Activated CD4-positive, CD25-positive, alpha-beta regulatory T cell (primary cell): ENCODE measurements around the gene TSPAN18.

Experiments
- DNase-seq, 4 experiments: peaks; one replicate each; lab custom pipeline; 2025; lab: John Stamatoyannopoulos, UW

The TSPAN18 gene

DNA sequence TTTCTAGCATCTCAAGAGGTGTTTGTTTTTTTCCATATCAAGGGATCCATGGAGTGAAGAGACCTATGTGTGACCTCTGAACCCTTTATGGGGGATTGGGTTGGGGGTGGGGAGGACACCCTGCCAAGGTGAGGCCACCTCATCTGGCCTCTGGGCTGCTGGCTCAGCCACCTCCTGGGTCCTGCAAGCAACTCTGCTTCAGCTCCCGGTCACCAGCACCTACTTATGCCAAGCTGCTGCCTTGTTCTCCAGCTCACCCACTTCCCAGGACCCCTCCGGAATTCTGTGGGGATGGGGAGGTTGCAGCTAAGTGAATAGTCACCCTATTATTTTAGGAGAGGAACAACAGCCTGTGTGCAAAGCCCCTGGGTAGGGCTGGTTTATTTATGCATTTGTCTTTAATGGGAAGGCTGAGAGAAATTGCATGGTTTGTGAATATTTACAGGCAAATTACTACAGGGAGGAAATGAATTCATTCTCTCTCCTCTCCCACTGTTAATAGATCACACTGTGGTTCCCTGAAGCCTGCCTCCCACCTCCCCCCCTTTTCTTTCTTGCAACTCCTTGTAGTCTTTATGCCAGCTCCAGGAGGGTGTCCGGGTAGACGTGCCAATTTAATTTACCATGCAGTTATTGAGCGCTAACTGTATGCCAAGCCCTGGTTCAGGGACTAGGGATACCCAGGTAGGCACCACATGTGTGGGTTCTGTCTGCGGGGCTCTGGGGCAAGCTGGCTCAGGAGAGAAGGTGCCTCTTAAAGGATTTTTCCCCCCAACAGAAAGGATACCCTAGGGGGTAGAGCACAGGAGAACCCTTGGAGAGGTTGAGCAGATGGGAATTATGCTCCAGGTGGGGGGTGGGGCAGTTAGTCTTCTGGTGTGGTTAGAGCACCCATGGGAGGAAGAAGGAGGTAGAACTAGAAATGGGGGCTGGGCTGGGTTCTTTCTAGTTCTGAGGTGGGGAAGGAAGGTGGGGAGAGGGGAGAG is 50.7 kb downstream of the TSPAN18 start:
- DNase-seq: no peak

DNA sequence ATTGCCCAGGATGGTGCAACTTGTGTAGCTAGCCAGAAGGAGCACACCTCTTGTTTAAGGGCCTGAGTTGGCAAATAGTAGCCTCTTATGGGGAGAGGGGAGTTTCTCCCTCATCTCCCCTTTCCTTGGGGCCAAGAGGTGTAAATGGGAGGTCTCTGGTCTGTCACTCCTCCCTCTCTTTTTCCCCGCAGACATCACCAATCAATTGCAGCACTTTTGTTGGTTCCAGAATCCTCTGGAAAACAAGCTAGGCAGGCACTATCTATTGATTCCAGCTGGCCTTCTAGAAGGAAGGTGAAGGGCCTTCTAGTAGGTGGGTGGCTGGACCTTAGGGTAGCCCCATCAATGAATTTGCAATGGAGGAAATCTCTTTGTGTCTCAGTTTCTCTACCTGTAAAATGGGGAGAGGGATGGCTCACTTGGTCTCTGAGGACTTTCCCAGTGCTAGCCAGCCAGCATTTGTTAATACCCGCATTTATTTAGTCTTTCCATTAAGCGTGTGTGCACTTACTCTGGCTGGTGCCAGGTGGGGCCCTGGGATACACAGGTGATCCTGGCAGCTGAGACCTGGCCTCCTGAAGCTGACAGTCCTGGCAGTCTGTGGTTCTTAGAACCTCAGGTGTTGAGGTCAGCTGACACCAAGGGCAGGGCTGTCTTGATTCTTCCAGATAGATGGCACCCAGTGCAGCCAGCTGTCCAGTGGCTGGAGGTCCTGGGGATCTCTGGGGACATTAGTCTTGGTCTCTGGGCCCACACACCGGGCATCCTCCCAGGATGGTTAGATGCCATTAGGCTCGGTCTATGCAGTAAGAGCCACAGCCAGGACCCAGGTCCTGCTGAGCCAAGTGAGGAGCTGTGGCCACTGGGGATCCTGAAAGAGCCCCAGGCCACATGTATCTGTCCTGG is 51.7 kb downstream of the TSPAN18 start:
- no peak for DNase-seq

DNA sequence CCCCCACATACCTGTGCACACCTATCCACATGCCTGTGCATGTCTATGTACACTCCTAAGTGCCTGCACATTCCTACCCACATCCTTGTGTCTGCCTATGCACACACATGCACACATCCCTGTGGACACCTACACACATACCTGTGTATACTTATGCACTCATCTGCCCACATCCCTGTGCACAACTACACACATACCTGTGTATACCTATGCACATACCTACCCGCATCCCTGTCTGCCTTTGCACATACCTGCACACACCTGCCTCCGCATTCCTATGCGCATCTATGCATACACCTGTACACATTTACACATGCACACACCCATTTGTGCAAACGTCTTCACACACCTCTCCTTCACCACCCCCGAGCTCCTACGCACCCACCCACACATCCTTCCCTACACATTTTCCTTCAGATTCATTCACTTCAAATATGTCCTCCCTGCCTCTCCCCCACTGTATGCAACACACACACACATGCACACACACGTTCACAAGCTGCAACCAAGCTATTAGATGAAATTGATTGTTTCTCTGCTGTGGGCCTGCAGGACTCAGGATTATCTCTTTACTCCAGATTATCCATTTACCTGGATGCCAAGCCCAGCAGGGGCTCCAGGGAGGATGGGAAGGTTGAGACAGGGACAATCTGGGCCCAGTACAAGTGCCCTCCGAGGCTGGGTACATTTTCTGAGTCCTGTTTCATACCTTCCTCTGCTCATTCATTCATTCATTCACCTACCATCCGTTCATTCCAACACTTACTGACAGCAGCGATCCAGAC is 53.2 kb downstream of the TSPAN18 start:
- no peak for DNase-seq

DNA sequence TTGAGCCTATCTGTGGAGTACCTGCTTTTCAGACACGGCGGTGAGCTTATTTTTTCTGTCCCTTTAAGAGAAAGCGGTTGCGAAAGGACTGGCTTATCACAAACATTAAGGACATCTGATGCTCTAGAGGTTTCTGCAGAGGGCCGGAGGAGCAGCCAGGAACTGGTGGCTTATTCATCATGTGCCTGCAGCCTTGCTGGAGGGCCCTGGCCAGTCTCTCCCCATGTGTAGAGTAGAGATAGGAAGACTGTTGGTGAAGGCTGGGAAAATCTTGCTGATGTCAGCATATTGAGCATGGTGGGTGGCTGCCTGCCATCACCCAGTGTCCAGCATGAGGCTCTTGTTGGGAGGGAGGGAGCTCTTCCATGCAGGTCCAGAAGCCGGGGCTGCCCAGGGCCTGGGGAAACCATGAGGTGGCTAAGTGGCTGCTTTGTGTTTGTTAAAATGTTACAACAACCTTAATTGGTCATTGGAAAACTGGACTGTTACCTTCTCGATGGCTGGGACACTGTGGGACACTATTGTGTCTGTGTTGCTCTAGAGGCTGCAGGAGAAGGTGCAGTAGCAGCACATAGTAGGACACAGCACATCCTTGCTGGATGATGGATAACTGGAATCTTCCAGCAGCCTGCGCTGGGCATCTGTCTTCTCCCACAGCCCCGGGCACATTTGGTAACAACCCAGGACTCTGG is 54.3 kb downstream of the TSPAN18 start:
- DNase-seq: no peak

DNA sequence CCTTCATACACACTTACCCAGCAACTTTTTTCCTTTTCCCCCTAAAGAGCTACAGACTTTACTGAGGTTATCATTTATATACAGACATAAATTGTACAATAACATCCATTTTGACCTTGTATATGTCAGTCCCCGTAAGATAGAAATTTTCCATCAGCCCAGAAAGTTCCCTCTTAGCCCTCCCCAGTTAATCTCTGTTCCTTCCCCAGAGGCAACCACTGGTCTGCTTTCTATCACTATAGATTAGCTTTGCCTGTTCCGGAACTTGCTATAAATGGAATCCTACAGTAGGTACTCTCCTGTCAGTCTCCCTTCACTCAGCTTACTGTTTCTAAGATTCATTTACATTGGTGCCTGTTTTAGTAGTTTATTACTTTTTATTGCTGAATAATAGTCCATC is 54.9 kb downstream of the TSPAN18 start:
- no peak for DNase-seq

DNA sequence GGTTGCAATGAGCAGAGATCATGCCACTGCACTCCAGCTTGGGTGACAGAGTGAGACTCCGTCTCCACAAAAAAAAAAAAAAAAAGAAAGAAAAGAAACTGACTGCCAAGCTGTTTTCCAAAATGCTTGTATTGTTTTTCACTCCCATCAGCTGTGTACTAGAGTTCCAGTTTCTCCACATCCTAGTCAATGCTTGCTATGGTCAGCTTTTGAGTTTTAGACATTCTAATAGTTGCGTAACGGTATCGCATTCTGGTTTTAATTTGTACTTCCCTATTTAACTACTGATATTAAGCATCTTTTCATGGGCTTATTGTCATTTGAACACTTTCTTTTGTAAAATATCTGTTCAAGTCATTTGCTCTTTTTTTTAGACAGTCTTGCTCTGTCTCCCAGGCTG is 55.7 kb downstream of the TSPAN18 start:
- DNase-seq: no peak

DNA sequence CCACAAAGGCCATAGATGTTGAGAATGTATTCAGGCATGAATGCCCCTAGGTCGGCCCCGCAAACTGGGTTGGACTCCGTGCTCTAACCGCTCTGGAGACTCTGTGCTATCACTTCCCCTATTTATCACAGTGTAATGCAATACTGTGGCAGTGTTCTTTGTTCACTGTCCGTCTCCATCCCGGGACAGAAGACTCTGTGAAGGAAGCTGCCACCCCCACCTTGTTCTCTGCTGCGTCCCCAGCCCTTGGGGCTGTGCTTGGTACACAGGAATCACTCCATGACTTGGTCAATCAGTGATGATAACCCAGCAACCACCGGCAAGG is 57.6 kb downstream of the TSPAN18 start:
- no peak for DNase-seq

DNA sequence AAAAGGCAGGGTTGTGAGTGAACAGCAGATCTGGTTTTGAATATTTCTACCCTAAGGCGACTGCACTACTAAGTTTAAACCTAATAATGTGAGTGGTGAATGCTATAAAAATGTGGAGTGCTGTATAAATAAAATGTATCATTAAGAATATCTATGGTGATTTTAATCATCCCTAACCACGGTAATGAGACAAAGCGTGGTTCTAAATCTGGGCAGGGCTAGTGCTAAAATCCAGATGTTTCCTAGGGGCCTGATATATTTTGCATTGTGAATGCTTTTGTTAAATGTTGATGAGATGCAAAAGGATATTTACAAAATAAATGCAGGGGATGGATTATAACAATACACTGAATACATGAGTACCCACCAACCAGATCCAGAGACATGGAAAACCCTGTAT is 58.1 kb downstream of the TSPAN18 start:
- DNase-seq: no peak

DNA sequence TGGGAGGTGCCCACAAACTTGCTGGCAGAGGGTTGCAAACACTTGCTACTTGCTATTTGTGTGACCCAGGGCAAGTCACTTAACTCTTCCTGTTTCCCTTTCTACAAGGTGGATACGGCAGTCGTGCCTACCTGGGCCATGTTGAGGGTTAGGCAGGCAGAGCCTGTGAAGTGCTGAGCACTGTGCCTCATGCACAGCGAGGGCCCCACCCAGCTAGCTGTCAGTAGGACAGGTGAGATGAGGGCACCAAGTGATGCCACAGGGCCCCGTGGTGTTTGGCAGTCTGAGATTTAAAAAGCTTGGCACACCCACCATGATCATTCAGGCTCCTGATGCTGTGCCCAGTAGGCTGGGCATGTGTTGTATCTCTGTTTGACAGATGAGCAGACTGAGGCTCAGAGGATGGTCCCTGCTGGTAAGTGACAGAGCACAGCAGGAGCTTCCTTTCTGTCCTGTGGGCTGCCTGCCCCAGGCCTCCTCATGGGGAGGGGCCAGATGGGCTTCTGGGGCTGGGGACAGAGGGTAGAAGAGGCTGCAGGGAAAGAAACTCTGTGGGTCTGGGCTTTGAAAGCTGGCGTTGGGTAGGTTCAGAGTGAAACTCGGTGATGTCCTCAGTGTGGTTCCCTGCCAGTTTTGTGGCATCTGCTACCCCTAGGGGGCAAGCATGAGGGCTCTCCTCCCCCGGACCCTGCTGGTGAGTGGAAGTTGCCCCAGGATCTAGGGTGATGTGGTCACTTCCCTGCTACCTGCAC is 59.3 kb downstream of the TSPAN18 start:
- DNase-seq: no peak

DNA sequence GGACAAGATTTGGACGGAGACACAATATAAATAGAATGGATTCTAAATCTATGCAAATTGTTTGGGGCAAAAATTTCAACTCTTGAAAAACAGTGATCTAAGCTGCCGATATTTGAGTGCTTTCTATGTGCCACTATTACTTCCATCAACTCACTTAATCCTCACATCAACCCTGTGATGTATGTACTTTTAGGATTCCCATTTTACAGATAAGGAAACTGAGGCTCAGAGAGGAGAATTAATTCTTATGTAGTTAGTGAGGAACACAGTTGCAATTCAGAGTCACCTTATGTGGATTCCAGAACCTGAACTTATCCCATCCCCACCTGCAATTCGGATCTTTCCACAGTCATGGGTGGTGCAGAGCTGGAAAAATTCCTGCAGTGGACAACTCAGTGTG is 60.3 kb downstream of the TSPAN18 start:
- no peak for DNase-seq

DNA sequence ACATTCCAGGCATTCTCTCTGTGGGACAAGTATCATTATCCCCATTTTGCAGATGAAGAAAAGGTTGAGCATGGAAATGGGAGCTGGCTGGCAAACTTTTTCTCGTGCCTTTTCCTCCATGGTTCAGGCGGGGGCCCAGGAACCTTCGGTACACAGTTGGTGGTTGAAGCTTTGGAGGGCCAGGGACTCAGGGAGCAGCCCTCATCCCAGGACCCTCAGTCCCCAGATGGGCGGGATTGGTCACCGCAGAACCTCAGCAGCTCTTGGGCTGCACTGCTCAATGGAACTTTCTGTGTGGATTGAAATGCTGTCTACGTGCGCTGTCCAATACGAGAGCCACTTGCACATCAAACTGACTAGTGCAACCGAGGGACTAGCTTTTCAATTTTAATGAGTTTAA is 61.2 kb downstream of the TSPAN18 start:
- no peak for DNase-seq

DNA sequence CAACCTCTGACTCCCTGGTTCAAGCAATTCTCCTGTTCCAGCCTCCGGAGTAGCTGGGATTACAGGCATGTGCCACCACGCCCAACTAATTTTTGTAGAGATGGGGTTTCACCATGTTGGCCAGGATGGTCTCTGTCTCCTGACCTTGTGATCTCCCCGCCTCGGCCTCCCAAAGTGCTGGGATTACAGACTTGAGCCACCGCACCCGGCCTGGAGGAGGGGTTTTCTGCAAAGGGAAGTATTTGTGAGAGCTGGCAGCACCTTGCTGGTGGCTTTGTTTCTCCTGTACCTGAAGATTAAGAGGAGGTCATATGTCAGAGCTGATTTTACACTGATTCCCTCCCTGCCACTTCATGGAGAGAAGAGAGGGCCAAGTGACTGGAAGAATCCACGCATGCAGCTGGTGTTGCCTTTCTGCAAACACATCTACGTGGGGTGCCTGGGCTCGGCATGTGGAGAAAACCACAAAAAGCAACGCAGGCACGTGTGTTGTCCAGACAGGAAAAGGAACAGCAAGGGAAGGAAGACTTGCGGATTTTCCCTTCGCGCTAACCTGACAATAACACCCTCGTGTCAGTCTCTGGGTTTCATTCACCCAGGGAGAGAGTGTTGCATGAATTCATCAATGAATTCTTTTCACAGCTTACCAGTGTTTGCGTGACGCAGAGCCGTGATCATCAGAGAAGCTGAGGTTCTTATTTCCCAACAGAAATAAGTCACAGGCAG is 61.9 kb downstream of the TSPAN18 start:
- no peak for DNase-seq

DNA sequence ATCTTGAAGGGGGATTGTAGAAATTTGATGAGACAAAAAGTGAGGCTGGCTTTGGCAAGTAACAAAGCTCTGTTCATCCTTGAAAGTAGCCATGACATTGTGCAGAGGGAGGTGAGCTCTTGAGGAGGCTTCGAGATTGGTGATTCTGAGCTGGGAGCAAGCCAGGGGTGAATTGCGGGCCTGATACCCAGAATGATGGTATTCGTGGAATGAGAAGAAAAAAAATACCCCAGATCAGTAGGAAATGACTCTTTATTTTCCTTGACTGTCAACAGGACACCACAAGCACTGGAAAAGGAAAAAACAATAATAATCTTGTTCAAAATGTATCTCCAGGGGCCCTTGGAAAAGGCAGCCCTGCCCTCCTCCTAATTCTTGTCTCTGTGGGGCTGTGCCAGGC is 62.7 kb downstream of the TSPAN18 start:
- no peak for DNase-seq

DNA sequence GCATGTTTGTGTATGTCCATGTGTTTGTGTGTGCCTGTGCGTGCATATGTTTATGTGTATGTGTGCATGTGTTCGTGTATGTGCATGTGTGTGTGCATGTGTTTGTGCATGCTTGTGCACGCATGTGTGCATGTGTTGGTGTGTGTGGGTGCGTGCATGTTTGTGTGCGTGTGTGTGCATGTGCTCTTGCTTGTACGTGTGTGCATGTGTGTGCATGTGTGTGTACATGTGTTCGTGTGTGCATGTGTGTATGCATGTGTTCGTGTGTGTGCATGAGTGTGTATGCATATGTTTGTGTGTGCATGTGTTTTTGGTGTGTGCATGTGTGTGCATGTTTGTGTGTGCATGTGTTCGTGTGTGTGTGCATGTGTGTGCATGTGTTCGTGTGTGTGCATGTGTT is 63.4 kb downstream of the TSPAN18 start:
- DNase-seq: no peak

DNA sequence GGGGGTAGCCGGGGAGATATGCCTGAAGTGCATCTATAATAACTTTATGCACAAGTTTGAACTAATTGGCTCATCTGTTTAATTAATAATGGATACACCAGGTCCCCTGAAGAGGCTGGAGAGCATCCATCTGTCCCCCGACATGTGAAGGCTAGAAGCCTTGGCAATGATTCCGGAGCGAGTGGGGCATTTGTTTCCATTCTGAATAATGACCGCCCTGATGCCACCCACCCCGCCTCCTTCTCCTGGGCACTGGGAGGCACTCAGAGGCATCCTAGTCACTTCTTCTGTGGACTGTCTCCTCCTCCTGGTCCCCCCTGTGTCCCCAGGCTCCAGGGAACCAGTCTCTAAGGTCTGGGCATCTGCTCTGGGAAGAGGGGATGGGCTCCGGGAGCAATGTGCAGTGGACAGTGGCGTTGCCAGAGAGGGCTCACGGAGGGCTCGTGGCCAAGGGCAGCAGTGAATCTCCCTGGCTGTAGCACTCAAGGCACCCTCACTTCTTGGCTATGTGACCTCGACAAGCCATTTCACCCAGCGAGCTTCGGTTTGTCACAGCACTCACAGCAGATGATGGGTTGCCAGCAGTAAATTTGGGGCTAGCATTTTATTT is 64.7 kb downstream of the TSPAN18 start:
- no peak for DNase-seq

DNA sequence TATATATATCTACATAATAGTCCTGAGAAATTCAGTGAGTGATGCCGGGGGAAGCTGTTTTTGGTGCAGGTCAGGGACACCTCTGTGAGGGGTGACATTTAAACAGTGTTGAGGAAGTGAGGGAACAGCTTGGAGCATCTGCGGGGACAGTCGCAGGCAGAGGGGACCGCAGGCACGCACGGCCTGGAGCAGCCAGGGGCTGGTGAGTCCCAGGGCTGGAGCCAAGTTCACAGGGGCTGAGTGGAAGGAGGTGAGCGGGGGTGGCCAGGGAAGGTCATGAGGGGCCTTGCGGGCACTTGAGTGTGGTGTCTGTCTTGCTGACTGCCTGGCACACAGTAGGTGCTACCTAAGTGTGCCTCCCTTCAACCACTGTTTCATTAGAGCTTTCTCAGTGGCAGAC is 65.4 kb downstream of the TSPAN18 start:
- no peak for DNase-seq

DNA sequence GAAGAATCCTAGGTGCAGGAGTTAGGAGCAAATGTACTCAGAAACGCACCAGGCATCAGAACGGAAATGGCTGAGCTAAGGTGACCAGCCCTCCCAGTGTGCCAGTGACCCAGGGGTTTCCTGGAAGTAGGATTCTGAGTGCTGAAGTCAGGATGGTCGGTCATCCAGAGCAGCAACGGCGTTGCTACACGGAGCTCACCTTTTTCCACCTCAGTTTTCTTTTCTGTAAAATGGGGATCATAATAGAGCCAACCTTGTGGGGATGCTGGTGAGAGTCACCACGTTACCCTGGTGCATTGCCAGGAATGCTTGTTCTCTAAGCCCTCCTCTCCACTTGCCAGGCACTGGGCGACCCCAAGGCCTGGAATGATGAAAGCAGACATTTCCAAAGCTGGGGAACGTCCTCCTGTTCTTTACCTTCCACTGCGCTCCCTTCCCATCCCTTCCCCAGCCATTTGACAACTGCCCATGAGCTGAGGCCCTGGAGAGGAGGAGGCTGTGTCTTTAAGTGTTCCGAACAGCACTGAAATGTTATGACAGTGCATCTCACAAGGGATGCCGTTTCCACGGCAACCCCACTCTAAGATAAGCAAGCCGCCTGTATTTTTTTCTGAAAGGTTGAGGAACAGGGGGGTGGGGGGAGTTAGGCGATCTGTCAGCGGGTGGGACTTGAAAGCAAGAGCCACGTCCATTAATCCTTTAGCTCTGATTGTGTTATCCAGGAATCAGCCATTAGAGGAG is 66.8 kb downstream of the TSPAN18 start:
- no peak for DNase-seq

DNA sequence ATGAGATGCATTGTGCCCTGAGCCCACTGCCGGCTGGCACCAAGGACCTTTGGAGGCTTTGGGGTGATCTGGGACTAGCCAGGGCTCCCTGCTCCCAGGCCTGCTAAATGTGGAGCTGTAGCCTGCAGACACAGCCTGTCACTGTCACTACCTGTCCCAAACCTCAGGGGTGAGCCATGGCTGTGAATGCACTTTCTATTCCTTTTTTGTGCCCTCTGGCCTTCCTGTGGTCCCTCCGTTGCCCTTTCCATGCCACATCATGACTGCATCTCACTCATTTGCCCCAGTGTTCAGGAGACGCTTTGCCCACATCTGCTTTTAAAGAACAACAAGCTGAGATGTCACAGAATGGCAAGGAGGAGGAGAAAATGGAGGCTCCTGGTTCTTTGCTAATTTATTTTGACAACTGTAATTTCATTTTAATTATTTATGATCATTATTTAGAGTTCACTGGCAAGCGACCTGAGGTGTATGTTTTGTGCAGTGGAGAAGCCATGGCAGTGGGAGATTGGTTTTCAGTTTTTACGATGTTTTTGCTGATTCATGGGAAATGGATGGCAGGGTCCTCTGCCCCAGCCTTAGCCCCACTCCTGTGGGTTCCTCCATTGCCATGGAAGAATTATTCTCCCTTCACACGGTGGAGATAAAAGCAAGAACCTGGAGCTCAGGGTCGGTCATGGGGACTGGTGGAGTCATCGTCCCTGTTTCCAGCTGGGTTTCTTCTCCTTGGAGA is 69.2 kb downstream of the TSPAN18 start:
- DNase-seq: no peak
